Measurements from ENCODE around the gene KIF5C. TPM values are rescaled to one million over a fixed set of nuclear protein-coding genes. Genes with fewer than 3 reads are reported as not detected.

The KIF5C gene
- total and polyA plus RNA-seq, 2 experiments from 2014 or later = 45.0 to 49.1 TPM

GRCh38 chr2:149006883-149007543, 132.0 kb downstream of the KIF5C start (continued):
- TF ChIP-seq, protein P1, sequence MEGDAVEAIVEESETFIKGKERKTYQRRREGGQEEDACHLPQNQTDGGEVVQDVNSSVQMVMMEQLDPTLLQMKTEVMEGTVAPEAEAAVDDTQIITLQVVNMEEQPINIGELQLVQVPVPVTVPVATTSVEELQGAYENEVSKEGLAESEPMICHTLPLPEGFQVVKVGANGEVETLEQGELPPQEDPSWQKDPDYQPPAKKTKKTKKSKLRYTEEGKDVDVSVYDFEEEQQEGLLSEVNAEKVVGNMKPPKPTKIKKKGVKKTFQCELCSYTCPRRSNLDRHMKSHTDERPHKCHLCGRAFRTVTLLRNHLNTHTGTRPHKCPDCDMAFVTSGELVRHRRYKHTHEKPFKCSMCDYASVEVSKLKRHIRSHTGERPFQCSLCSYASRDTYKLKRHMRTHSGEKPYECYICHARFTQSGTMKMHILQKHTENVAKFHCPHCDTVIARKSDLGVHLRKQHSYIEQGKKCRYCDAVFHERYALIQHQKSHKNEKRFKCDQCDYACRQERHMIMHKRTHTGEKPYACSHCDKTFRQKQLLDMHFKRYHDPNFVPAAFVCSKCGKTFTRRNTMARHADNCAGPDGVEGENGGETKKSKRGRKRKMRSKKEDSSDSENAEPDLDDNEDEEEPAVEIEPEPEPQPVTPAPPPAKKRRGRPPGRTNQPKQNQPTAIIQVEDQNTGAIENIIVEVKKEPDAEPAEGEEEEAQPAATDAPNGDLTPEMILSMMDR (conservative IDR thresholded peaks at IDR 0.05; ENCODE audit: low read depth in 2 of 2) = no peak
- no peak for TF ChIP-seq CREB1 (CRISPR knock-in tag; IDR thresholded peaks at IDR 0.05; ENCODE audit: low read depth)
- no peak for TF ChIP-seq REST (IDR thresholded peaks at IDR 0.05; ENCODE audit: unreplicated experiment)
- TF ChIP-seq ZNF114 (CRISPR knock-in tag; IDR thresholded peaks at IDR 0.05) = no peak
- TF ChIP-seq, protein P2, sequence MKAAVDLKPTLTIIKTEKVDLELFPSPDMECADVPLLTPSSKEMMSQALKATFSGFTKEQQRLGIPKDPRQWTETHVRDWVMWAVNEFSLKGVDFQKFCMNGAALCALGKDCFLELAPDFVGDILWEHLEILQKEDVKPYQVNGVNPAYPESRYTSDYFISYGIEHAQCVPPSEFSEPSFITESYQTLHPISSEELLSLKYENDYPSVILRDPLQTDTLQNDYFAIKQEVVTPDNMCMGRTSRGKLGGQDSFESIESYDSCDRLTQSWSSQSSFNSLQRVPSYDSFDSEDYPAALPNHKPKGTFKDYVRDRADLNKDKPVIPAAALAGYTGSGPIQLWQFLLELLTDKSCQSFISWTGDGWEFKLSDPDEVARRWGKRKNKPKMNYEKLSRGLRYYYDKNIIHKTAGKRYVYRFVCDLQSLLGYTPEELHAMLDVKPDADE (IDR thresholded peaks at IDR 0.05) = no peak

DNA sequence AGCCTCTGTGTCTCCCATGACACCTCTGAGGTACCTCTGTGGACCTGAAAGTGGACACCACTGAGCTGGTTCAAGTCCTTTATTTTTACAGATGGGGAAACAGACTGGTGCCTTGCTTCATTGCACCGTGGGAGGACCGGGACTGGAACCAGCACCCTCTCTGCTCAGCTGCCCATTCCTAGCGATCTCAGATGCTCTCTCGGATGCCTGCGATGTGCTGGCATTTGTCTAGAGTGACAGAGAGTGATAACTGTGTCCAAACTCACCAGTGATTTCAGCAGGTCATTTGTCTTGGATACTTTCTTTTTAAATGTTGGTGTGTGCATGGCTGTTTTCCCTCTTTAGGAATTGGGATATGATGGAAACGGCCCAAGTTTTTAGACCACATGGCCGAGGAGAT, 133.4 kb downstream of the KIF5C start:
- Histone ChIP-seq H3F3A (replicated peaks; ENCODE audit: low read depth) (no peaks in the 10 kb centered on the region), H3K36me3 (ENCODE audit: insufficient read depth) (peaks cover 20% of the 10 kb centered on the region), H3K27me3 (ENCODE audit: insufficient read depth) (no peaks in the 10 kb centered on the region), H3K79me2 (replicated peaks; ENCODE audit: insufficient read depth) (no peaks in the 10 kb centered on the region), H3K27ac (ENCODE audit: low read depth) (no peak overlapping the region), H3K4me3 (no peak overlapping the region), H3K4me2 (no peak overlapping the region), H3K9me2 (ENCODE audit: insufficient read depth) (no peaks in the 10 kb centered on the region), H4K20me1 (replicated peaks; ENCODE audit: insufficient read depth) (0 out of 2 replicates have a peak, but pooled peaks cover 3% of the 10 kb centered on the region), H3K4me1 (ENCODE audit: insufficient read depth) (peaks cover 10% of the 10 kb centered on the region), H2AFZ (no peak overlapping the region)
- Mint-ChIP-seq H3K27me3 (ENCODE audit: insufficient read depth, low read depth, poor library complexity) (no peaks in the 10 kb centered on the region), H3K9me3 (peaks cover 5% of the 10 kb centered on the region), H3K36me3 (ENCODE audit: low read depth) (peaks cover 68% of the 10 kb centered on the region), H3K27ac (no peak overlapping the region), H3K4me3 (no peak overlapping the region), H3K4me1 (peaks cover 24% of the 10 kb centered on the region)
- ATAC-seq (no peak), DNase-seq (ENCODE audit: low spot score) (no peak)
- TF ChIP-seq NANOG (IDR thresholded peaks at IDR 0.05; ENCODE audit: borderline replicate concordance) (no peak), ZNF331 (CRISPR knock-in tag; IDR thresholded peaks at IDR 0.05; ENCODE audit: low read depth) (no peak), ZNF114 (CRISPR knock-in tag; IDR thresholded peaks at IDR 0.05) (no peak), REST (IDR thresholded peaks at IDR 0.05; ENCODE audit: unreplicated experiment) (no peak)

Data from GM23338 (cell line).